ENCODE measurements around the gene ZBTB16.

GRCh38 chr11:114180301-114181055, 121.0 kb downstream of the ZBTB16 start:
- peak; percentile 64 for TF ChIP-seq CTCF (IDR thresholded peaks at IDR 0.05)
- no peak for TF ChIP-seq POLR2AphosphoS5 (IDR thresholded peaks at IDR 0.05; ENCODE audit: low read depth, low read length)
- TF ChIP-seq SIN3A (IDR thresholded peaks at IDR 0.05; ENCODE audit: borderline replicate concordance, insufficient read depth, low read depth, low read length) = no peak

Measured in Panc1 (cell line).